MM.1S (cell line): ENCODE measurements around the gene RUVBL2.

Source experiments
- DNase-seq: peaks from one replicate; pipeline ENCODE4 v3.0.0-alpha.2; 2015
- H2AFZ ChIP-seq: fragments of 300-600 bp; sonication (generic); 2 replicates; pipeline ENCODE4 v1.6.0; 2016; ENCODE audit warnings: antibody characterized with exemption, low read length
- H3F3A ChIP-seq: fragments of 300-600 bp; sonication (generic); 2 replicates; pipeline ENCODE4 v1.6.1; 2016; ENCODE audit warnings: mild to moderate bottlenecking, antibody characterized with exemption, low read length, moderate library complexity, mixed read lengths; ENCODE audit not compliant: insufficient read depth
- H3K27ac ChIP-seq: fragments of 300-600 bp; sonication (generic); 2 replicates; pipeline ENCODE4 v1.5.1; 2016; ENCODE audit warnings: mild to moderate bottlenecking, low read length
- H3K27me3 ChIP-seq: fragments of 300-600 bp; sonication (generic); replicated peaks from 2 replicates; pipeline ENCODE4 v1.6.0; 2016; ENCODE audit warnings: low read length; ENCODE audit not compliant: insufficient read depth
- H3K36me3 ChIP-seq: fragments of 300-600 bp; sonication (generic); replicated peaks from 2 replicates; pipeline ENCODE4 v1.6.1; 2016; ENCODE audit warnings: mild to moderate bottlenecking, low read length, mixed read lengths; ENCODE audit not compliant: insufficient read depth
- H3K4me1 ChIP-seq: fragments of 300-600 bp; sonication (generic); 2 replicates; pipeline ENCODE4 v1.6.1; 2016; ENCODE audit warnings: low read length, mixed read lengths
- H3K4me2 ChIP-seq: fragments of 300-600 bp; sonication (generic); 2 replicates; pipeline ENCODE4 v1.6.0; 2016; ENCODE audit warnings: low read depth, low read length
- H3K4me3 ChIP-seq: fragments of 300-600 bp; sonication (generic); 2 replicates; pipeline ENCODE4 v1.5.1; 2016; ENCODE audit warnings: low read length, mixed read lengths
- H3K79me2 ChIP-seq: fragments of 300-600 bp; sonication (generic); 2 replicates; pipeline ENCODE4 v1.6.1; 2016; ENCODE audit warnings: mixed run types, low read length, mixed read lengths
- H3K9ac ChIP-seq: fragments of 300-600 bp; sonication (generic); 2 replicates; pipeline ENCODE4 v1.6.1; 2016; ENCODE audit warnings: low read length, mixed read lengths
- H3K9me2 ChIP-seq: fragments of 300-600 bp; sonication (generic); replicated peaks from 2 replicates; pipeline ENCODE4 v1.6.1; 2016; ENCODE audit warnings: mild to moderate bottlenecking, low read length, mixed read lengths; ENCODE audit not compliant: insufficient read depth
- H3K9me3 ChIP-seq: fragments of 300-600 bp; sonication (generic); replicated peaks from 2 replicates; pipeline ENCODE4 v1.6.1; 2016; ENCODE audit warnings: mild to moderate bottlenecking, low read length, mixed read lengths; ENCODE audit not compliant: insufficient read depth
- H4K20me1 ChIP-seq: fragments of 300-600 bp; sonication (generic); 2 replicates; pipeline ENCODE4 v1.6.1; 2016; ENCODE audit warnings: mild to moderate bottlenecking, low read length, moderate library complexity, mixed read lengths; ENCODE audit not compliant: insufficient read depth
- EZH2 ChIP-seq: fragments of 300-600 bp; sonication (generic); optimal IDR thresholded peaks from 2 replicates; pipeline ENCODE3; 2017; ENCODE audit warnings: low read depth, mild to moderate bottlenecking, antibody characterized with exemption, low read length, mixed read lengths
- EZH2phosphoT487 ChIP-seq: fragments of 300-600 bp; sonication (generic); IDR thresholded peaks from 2 replicates; pipeline ENCODE4 v1.6.1; 2018; ENCODE audit warnings: antibody characterized with exemption, low read length
- TF ChIP-seq, protein P1 (sequence below): fragments of 300-600 bp; sonication (generic); IDR thresholded peaks from 2 replicates; pipeline ENCODE4 v1.5.1; 2016; ENCODE audit warnings: antibody characterized with exemption, low read length, mixed read lengths

Gene RUVBL2

DNA sequence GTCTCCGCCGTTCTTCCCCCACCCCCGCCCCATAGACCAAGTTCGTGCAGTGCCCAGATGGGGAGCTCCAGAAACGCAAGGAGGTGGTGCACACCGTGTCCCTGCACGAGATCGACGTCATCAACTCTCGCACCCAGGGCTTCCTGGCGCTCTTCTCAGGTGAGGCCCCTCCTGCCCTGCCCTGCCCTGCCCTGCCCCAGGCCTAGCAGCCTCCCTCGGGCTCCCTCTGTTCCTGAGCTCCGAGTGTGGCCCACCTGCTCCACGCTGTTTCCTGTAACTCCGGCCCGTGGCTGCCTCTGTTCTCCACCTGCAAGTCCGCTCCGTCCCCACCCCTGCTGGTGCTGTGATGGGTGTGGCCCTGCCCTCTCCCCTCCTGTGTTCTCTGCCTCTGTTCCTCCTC, 16.8 kb downstream of the RUVBL2 start:
- 0 out of 2 replicates have a peak, but pooled peaks cover 3% of the 10 kb centered on the region for H3K36me3 ChIP-seq

DNA sequence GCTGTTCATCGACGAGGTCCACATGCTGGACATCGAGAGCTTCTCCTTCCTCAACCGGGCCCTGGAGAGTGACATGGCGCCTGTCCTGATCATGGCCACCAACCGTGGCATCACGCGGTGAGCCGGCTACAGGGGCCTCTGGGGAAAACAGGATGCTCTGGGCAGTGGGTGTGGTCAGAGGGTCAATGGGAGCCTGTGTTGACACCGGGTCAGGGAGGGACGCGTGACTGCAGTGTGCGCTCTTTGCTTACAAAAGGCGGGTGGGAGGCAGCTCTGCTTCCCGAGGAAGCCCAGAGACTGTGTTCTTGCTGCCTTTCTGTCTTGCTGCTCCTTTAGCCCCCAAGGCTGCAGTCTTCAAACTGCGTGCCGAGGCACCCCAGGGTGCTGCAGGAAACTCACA, 17.5 kb downstream of the RUVBL2 start:
- H3K9me2 ChIP-seq, result no peaks in the 10 kb centered on the region

More for the DNA sequence above, 16.8 kb downstream of the RUVBL2 start:
- H3K4me1 ChIP-seq, result no peaks in the 10 kb centered on the region
- H3K79me2 ChIP-seq, result no peaks in the 10 kb centered on the region
- no peaks in the 10 kb centered on the region for H4K20me1 ChIP-seq
- H3F3A ChIP-seq, result no peaks in the 10 kb centered on the region
- no peak overlapping the region for H3K27ac ChIP-seq
- no peaks in the 10 kb centered on the region for H3K9me3 ChIP-seq
- no peak overlapping the region for H2AFZ ChIP-seq
- H3K4me2 ChIP-seq, result no peak overlapping the region
- TF ChIP-seq EZH2 (no peak), EZH2phosphoT487 (no peak)
- TF ChIP-seq, protein P1, sequence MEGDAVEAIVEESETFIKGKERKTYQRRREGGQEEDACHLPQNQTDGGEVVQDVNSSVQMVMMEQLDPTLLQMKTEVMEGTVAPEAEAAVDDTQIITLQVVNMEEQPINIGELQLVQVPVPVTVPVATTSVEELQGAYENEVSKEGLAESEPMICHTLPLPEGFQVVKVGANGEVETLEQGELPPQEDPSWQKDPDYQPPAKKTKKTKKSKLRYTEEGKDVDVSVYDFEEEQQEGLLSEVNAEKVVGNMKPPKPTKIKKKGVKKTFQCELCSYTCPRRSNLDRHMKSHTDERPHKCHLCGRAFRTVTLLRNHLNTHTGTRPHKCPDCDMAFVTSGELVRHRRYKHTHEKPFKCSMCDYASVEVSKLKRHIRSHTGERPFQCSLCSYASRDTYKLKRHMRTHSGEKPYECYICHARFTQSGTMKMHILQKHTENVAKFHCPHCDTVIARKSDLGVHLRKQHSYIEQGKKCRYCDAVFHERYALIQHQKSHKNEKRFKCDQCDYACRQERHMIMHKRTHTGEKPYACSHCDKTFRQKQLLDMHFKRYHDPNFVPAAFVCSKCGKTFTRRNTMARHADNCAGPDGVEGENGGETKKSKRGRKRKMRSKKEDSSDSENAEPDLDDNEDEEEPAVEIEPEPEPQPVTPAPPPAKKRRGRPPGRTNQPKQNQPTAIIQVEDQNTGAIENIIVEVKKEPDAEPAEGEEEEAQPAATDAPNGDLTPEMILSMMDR, result no peak
- H3K4me3 ChIP-seq, result no peak overlapping the region
- H3K9me2 ChIP-seq, result no peaks in the 10 kb centered on the region
- DNase-seq, result no peak
- H3K9ac ChIP-seq, result no peak overlapping the region
- no peaks in the 10 kb centered on the region for H3K27me3 ChIP-seq

DNA sequence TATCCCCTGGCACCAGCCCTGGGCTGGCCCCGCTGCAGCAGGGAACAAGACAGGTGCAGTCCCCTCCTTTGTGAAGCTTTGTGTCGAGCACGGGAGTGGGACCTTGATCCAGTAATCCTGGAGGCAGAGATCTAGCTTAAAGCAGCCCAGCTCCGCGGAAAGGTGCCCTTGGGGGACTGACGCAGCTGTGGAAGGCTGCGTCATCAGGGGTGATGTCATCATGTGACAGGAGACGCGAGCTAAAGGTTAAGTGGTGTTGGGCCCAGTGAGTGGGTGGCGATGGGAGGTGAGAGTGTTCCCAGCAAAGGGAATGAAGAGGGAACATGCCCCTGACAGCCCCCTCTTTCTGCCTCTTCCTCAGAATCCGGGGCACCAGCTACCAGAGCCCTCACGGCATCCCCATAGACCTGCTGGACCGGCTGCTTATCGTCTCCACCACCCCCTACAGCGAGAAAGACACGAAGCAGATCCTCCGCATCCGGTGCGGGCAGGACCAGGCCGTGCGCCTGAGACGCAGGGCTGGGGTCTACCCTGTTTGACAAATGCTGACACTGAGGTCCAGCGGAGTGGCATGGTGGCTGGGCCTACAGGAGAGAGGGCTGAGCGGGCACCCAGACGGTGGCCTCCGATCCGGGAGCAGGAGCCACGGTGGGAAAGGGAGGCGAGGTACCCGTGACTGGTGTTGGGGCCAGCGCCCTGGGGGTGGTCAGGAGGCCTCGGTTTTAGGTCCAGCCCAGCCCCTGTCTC, 20.6 kb downstream of the RUVBL2 start:
- Histone ChIP-seq H4K20me1 (no peaks in the 10 kb centered on the region), H3K27me3 (peaks cover 13% of the 10 kb centered on the region), H3K27ac (no peak overlapping the region), H2AFZ (no peak overlapping the region), H3K4me3 (no peak overlapping the region), H3K36me3 (no peaks in the 10 kb centered on the region), H3K4me2 (no peak overlapping the region), H3K9me2 (no peaks in the 10 kb centered on the region), H3K4me1 (no peaks in the 10 kb centered on the region), H3K9me3 (no peaks in the 10 kb centered on the region), H3K79me2 (no peaks in the 10 kb centered on the region), H3K9ac (no peak overlapping the region), H3F3A (no peaks in the 10 kb centered on the region)
- TF ChIP-seq EZH2phosphoT487 (no peak), EZH2 (no peak)
- TF ChIP-seq, protein P1, result no peak
- no peak for DNase-seq

More for the DNA sequence above, 17.5 kb downstream of the RUVBL2 start:
- no peaks in the 10 kb centered on the region for H4K20me1 ChIP-seq
- H3F3A ChIP-seq, result no peaks in the 10 kb centered on the region
- 0 out of 2 replicates have a peak, but pooled peaks cover under 1% of the 10 kb centered on the region for H3K36me3 ChIP-seq
- no peaks in the 10 kb centered on the region for H3K4me1 ChIP-seq
- H3K9ac ChIP-seq, result no peak overlapping the region
- H3K27ac ChIP-seq, result no peak overlapping the region
- H3K27me3 ChIP-seq, result no peaks in the 10 kb centered on the region
- H3K4me2 ChIP-seq, result no peak overlapping the region
- DNase-seq, result no peak
- no peaks in the 10 kb centered on the region for H3K9me3 ChIP-seq
- no peaks in the 10 kb centered on the region for H3K79me2 ChIP-seq
- TF ChIP-seq, protein P1, result no peak
- TF ChIP-seq EZH2phosphoT487 (no peak), EZH2 (no peak)
- H2AFZ ChIP-seq, result no peak overlapping the region
- no peak overlapping the region for H3K4me3 ChIP-seq
